HEK293 (cell line): ENCODE results near the gene FRMD3.

Experiments
- MEIS1 ChIP-seq: sonication (generic); formaldehyde crosslinking; IDR thresholded peaks from 2 replicates; pipeline ENCODE4 v1.8.1; 2022; ENCODE audit warnings: missing genetic modification reagents, mild to moderate bottlenecking, borderline replicate concordance
- REST ChIP-seq: fragments of 450-650 bp; formaldehyde crosslinking; IDR thresholded peaks from 2 replicates; pipeline ENCODE4 v1.5.1; 2016; ENCODE audit warnings: missing biosample characterization, missing genetic modification characterization
- SALL2 ChIP-seq: fragments of 450-650 bp; formaldehyde crosslinking; IDR thresholded peaks from 2 replicates; pipeline ENCODE4 v1.5.0; 2017; ENCODE audit warnings: missing biosample characterization, mild to moderate bottlenecking, missing genetic modification characterization, borderline replicate concordance
- ZBTB10 ChIP-seq: fragments of 450-650 bp; formaldehyde crosslinking; IDR thresholded peaks from 2 replicates; pipeline ENCODE4 v1.5.1; 2016; ENCODE audit warnings: missing biosample characterization, missing genetic modification characterization
- ZNF280C ChIP-seq: fragments of 450-650 bp; formaldehyde crosslinking; IDR thresholded peaks from 2 replicates; pipeline ENCODE4 v1.5.1; 2016; ENCODE audit warnings: missing biosample characterization, missing genetic modification characterization
- ZNF510 ChIP-seq: fragments of 450-650 bp; formaldehyde crosslinking; IDR thresholded peaks from 2 replicates; pipeline ENCODE4 v1.5.1; 2018; ENCODE audit warnings: mild to moderate bottlenecking, missing genetic modification characterization, missing biosample characterization; ENCODE audit not compliant: insufficient replicate concordance
- ZNF585B ChIP-seq: fragments of 450-650 bp; formaldehyde crosslinking; IDR thresholded peaks from 2 replicates; pipeline ENCODE4 v1.5.1; 2016; ENCODE audit warnings: missing biosample characterization, missing genetic modification characterization
- ZNF629 ChIP-seq: fragments of 450-650 bp; formaldehyde crosslinking; IDR thresholded peaks from 2 replicates; pipeline ENCODE4 v1.5.1; 2017; ENCODE audit warnings: missing biosample characterization, missing genetic modification characterization
- TF ChIP-seq, protein P1 (sequence below): fragments of 450-650 bp; formaldehyde crosslinking; IDR thresholded peaks from 2 replicates; pipeline ENCODE4 v1.5.1; 2016; ENCODE audit warnings: missing biosample characterization, missing genetic modification characterization
- TF ChIP-seq, protein P2 (sequence below): fragments of 450-650 bp; formaldehyde crosslinking; IDR thresholded peaks from 2 replicates; pipeline ENCODE4 v1.5.1; 2016; ENCODE audit warnings: missing biosample characterization, missing genetic modification characterization

GRCh38 chr9:83457005-83457404 is 81.2 kb downstream of the FRMD3 start:
- TF ChIP-seq ZBTB10 (no peak), ZNF510 (tag by site-specific recombination) (no peak), SALL2 (tag by site-specific recombination) (no peak), MEIS1 (no peak), ZNF629 (no peak), ZNF280C (tag by site-specific recombination) (no peak), ZNF585B (no peak), REST (tag by site-specific recombination) (no peak)
- TF ChIP-seq, protein P1, sequence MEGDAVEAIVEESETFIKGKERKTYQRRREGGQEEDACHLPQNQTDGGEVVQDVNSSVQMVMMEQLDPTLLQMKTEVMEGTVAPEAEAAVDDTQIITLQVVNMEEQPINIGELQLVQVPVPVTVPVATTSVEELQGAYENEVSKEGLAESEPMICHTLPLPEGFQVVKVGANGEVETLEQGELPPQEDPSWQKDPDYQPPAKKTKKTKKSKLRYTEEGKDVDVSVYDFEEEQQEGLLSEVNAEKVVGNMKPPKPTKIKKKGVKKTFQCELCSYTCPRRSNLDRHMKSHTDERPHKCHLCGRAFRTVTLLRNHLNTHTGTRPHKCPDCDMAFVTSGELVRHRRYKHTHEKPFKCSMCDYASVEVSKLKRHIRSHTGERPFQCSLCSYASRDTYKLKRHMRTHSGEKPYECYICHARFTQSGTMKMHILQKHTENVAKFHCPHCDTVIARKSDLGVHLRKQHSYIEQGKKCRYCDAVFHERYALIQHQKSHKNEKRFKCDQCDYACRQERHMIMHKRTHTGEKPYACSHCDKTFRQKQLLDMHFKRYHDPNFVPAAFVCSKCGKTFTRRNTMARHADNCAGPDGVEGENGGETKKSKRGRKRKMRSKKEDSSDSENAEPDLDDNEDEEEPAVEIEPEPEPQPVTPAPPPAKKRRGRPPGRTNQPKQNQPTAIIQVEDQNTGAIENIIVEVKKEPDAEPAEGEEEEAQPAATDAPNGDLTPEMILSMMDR (tag by site-specific recombination), result no peak
- TF ChIP-seq, protein P2, sequence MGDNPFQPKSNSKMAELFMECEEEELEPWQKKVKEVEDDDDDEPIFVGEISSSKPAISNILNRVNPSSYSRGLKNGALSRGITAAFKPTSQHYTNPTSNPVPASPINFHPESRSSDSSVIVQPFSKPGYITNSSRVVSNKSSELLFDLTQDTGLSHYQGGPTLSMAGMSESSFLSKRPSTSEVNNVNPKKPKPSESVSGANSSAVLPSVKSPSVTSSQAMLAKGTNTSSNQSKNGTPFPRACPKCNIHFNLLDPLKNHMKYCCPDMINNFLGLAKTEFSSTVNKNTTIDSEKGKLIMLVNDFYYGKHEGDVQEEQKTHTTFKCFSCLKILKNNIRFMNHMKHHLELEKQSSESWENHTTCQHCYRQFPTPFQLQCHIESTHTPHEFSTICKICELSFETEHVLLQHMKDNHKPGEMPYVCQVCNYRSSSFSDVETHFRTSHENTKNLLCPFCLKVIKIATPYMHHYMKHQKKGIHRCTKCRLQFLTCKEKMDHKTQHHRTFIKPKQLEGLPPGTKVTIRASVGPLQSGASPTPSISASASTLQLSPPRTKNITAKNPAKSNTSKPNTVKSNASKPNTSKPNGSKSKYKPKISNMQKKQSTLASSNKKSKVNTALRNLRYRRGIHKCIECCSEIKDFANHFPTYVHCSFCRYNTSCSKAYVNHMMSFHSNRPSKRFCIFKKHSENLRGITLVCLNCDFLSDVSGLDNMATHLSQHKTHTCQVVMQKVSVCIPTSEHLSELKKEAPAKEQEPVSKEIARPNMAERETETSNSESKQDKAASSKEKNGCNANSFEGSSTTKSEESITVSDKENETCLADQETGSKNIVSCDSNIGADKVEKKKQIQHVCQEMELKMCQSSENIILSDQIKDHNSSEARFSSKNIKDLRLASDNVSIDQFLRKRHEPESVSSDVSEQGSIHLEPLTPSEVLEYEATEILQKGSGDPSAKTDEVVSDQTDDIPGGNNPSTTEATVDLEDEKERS (tag by site-specific recombination), result no peak
